HG02610 (cell line): Measurements from ENCODE around the gene ADCY3.

Source experiments
- ATAC-seq: cut with Tn5 transposase; IDR thresholded peaks from one replicate; pipeline ENCODE4 v1.9.1; 2021; ENCODE audit warnings: mild to moderate bottlenecking, moderate library complexity; ENCODE audit not compliant: unreplicated experiment

Gene ADCY3

GRCh38 chr2:24783641-24784040 lies 136.4 kb downstream of the ADCY3 start:
- ATAC-seq, result no peak

GRCh38 chr2:24779116-24779515 lies 140.9 kb downstream of the ADCY3 start:
- ATAC-seq, result no peak

- ATAC-seq, result no peak
Measured at GRCh38 chr2:24774373-24774772, 145.7 kb downstream of the ADCY3 start.

GRCh38 chr2:24771764-24772586 lies 148.1 kb downstream of the ADCY3 start:
- no peak for ATAC-seq

GRCh38 chr2:24771061-24771460 lies 149.0 kb downstream of the ADCY3 start:
- ATAC-seq, result no peak
